HepG2 (cell line): ENCODE results near the gene HAPLN2.
"Not testable (repeated sequence)": the region's sequence is repeated elsewhere in the genome, so short reads cannot be mapped to it uniquely, and the experiment has no call there.

ENCODE experiments used
- PHF20 ChIP-seq: sonication (generic); formaldehyde crosslinking; IDR thresholded peaks from 2 replicates; pipeline ENCODE4 v1.5.0; 2020; ENCODE audit warnings: mild to moderate bottlenecking, missing genetic modification reagents
- POLR2A ChIP-seq, 2 experiments: IDR thresholded peaks; 2 replicates each; pipeline ENCODE4 v1.6.1; 2011; ENCODE audit warnings: low read depth in 2 of 2, low read length in 2 of 2, mild to moderate bottlenecking in 1 of 2, moderate library complexity in 1 of 2; ENCODE audit not compliant: insufficient read depth in 1 of 2
- POLR2G ChIP-seq: fragments of 200-400 bp; formaldehyde crosslinking; IDR thresholded peaks from 2 replicates; pipeline ENCODE4 v1.6.1; 2018; ENCODE audit warnings: mild to moderate bottlenecking, low read depth, low read length, moderate library complexity
- ZNF24 ChIP-seq: fragments of 450-650 bp; IDR thresholded peaks from 2 replicates; pipeline ENCODE4 v1.6.1; 2017; ENCODE audit warnings: antibody characterized with exemption, mild to moderate bottlenecking
- ZNF567 ChIP-seq: sonication (generic); formaldehyde crosslinking; IDR thresholded peaks from 2 replicates; pipeline ENCODE4 v1.8.1; 2023; ENCODE audit warnings: mild to moderate bottlenecking, missing genetic modification reagents, borderline replicate concordance
- ZNF780A ChIP-seq: sonication (generic); formaldehyde crosslinking; IDR thresholded peaks from 2 replicates; pipeline ENCODE4 v1.8.0; 2022; ENCODE audit warnings: mild to moderate bottlenecking, missing genetic modification reagents, moderate library complexity
- TF ChIP-seq, protein P1 (sequence below): sonication (generic); formaldehyde crosslinking; IDR thresholded peaks from 2 replicates; pipeline ENCODE4 v1.5.0; 2020; ENCODE audit warnings: mild to moderate bottlenecking, missing genetic modification reagents, moderate library complexity

DNA sequence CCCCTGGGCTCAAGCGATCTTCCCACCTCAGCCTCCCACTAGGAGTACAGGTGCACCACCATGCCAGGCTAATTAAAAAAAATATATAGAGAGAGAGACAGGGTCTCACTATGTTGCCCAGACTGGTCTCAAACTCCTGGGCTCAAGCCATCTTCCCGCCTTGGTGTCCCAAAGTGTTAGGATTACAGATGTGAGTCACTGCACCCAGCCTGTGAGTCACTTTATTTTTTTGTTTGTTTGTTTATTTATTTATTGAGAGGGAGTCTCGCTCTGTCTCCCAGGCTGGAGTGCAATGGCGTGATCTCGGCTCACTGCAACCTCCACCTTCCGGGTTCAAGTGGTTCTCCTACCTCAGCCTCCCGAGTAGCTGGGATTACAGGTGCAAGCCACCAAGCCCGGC lies 31.3 kb upstream of the HAPLN2 start:
- not testable (repeated sequence) for TF ChIP-seq ZNF567 (CRISPR knock-in tag); POLR2G; ZNF24; ZNF780A (CRISPR knock-in tag); PHF20; POLR2A (IDR thresholded peaks at IDR 0.05; ENCODE audit: insufficient read depth in 1 of 2, low read depth in 2 of 2, low read length in 2 of 2)
- TF ChIP-seq, protein P1, sequence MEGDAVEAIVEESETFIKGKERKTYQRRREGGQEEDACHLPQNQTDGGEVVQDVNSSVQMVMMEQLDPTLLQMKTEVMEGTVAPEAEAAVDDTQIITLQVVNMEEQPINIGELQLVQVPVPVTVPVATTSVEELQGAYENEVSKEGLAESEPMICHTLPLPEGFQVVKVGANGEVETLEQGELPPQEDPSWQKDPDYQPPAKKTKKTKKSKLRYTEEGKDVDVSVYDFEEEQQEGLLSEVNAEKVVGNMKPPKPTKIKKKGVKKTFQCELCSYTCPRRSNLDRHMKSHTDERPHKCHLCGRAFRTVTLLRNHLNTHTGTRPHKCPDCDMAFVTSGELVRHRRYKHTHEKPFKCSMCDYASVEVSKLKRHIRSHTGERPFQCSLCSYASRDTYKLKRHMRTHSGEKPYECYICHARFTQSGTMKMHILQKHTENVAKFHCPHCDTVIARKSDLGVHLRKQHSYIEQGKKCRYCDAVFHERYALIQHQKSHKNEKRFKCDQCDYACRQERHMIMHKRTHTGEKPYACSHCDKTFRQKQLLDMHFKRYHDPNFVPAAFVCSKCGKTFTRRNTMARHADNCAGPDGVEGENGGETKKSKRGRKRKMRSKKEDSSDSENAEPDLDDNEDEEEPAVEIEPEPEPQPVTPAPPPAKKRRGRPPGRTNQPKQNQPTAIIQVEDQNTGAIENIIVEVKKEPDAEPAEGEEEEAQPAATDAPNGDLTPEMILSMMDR = not testable (repeated sequence)
